SHP77 treated with DMSO at 0.1 percent for 48 hours (cell line): ENCODE data around the gene DAB2IP.
"Not testable (repeated sequence)": the region's sequence is repeated elsewhere in the genome, so short reads cannot be mapped to it uniquely, and the experiment has no call there.

Experiments used
- DNase-seq: peaks from one replicate; lab custom pipeline; 2025; lab: John Stamatoyannopoulos, UW

The DAB2IP gene

DNA sequence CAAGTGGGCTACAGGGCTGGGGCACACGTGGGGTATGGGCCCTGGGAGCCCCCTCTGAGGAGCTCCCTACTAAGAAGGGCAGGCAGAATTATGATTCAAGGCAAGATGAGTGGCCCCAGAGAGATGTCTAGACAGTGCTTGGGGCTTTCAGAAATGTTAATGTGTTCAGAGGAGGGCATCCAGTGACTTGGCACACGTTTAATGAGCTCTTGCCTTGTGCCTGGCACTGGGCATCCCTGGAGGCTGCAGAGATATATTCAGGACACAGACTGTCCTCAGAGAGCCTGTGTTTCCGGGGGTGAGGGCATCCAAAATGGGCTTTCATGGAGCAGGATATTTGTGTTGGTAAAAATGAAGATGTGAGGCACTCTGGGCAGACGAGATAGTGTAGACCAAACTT lies 25.4 kb upstream of the DAB2IP start:
- DNase-seq, result no peak

DNA sequence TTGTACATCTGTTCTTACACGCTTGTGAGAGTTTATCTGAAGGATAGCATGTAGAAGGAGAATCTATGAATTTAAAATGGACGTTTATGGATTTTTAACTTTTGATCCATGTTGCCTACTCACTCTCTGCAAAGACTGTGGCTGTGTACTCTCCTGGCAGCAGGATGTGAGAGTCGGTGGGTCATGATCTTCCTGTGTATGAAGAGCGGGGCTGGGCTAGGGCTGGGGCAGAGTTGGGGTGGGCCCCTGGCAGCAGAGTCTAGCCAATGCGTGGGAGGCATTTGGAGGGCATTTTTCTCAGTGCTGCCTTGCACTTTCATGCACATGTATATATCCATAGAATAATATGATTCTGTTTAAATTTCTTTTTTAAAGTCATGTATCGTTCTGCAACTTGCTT lies 24.0 kb upstream of the DAB2IP start:
- DNase-seq, result no peak

DNA sequence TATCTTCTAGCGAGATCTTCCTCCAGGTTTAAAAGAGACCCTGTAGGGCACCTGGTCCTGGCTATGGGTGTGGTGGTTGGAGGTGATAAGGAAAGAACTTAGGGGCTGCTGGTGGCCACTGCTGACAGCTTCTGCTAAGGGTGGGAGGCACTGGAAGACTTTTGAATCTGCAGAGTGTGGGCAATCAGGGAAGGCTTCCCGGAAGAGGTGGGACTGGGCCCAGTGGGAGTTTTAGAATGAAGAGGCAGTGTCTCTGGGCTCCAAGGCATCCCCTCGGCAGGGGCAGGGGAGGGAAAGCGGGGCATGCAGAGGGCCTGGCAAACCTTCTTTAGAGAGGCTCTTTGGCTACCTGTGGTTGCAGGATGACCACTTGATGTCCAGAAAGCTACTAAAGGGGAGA lies 23.0 kb upstream of the DAB2IP start:
- no peak for DNase-seq

DNA sequence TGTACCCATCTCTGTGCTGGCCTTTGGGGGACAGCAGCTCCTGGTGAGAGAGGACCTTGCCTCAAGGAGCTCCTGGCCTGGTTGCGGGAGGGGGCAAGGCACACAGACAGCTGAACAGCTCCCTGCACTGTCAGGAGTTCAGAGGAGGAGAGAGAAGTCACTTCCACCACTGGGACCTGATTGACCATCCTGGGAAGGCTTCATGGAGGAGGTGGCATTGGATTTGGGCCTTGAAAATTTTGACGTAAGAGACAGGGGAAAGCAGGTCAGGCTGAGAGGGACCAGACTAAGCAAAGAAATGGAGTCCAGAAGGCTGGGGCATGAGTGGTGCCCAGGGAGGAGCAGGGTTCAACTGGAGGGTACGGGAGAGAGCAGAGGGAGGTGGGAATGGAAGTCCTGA lies 20.3 kb upstream of the DAB2IP start:
- no peak for DNase-seq

DNA sequence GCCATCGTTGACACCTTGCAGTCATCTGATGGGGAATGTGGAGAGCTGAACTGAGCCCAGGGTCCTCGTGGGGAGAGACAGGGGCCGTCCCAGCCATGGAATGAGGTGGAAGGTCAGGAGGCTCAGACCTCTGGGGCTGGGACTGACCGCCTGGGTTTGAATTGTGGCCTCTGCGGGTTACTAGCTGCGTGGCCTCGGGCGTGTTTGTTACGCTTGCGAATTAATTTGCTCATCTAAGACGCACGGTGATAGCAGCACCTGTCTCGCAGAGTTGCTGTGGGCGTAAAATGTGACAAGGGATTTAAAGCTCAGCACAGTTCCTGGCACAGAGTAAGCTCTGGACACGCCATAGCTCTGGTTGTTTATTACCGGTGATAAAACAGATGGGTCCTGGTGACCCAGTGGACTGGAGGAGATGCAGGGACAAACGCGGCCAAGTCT lies 19.4 kb upstream of the DAB2IP start:
- DNase-seq, result no peak

DNA sequence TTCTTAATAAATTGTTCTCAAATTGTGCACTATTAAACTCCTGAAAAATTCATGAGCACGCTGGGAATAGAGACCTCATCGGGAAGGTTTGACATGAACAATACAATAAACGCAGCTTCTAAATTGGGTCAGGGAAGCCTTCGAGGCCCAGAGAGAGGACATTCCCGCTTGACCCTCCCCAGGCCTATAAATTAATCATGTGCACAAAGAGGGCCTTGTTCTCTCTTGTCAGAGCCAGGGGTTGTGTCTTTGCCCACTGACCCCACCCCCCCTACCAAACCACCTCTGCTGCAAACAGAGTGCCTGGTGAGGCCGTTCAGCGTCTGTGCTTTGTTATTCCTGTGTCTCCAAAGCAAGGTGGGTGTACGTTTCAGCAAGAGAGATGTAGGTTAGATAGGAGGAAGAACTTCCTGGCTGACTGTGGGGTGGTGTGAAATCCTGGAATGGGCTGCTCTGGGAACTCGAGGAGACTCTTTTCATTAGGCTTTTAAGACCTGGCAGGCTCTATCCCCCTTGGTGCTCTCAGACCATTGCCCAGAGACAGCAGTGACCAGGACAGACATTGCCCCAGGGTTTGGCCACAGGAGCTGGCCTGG lies 18.2 kb upstream of the DAB2IP start:
- DNase-seq, result no peak

DNA sequence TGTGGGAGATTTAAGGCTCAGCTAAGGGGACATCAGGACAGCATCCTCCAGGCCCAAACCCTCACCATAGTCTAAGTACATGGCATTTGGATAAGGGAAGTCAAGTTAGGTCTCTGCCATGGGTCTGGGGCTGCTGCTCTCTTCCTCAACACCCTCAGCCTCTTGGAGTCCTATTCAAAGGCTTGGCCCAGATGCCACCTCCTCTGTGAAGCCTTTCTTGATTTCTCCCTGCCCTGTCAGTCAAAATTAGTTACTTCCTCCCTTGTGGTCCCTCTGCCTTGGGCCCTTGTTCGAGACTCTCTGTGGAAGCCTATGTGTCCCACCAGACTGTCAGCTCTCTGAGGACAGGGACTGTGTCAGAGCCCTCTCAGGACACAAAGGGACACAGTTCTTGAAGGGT lies 17.7 kb upstream of the DAB2IP start:
- no peak for DNase-seq

DNA sequence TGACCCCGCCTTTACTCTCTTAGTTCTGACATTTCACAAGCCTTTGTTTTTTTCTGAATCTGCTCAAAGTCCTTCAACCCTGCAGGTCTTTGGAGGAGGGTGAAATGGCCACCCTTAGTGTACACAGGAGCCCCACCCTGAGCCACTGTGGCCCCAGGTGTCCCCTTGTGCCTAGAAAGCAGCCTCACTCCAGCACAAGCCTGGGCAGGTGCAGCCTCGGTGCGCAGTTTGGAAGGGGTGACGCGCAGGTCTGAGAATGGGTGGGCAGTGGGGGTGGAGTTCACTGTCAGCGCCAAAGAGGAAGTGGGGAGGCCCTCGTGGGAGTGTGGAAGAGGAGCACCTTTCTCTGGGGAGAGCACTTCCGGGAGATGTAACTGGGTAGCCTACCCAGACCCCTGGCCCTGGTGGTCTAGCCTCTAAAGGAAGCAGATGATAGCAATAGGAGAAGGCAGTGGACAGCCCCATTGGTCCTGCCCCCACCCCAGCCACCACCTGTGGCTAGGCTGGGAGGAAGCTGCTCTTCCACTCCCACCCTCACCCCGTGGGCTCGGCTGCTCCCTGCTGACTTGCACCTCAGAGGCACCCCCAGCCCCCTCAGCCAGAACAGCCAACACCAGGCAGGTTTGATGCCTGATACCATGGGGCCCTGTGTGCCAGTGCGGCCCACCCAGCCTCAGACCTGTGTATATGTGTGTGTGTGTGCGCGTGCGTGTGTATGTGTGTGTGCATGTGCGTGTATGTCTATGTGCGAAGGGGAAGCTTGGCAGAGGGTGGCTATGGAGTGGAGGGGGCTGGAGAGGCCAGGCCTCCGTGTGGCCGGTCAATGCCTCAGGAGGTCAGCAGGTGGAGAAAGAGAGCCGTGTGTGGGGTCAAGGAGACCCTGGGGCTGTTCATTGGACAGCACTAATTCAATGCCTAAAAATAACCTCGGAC lies 16.8 kb upstream of the DAB2IP start:
- peak; percentile 56 for DNase-seq

DNA sequence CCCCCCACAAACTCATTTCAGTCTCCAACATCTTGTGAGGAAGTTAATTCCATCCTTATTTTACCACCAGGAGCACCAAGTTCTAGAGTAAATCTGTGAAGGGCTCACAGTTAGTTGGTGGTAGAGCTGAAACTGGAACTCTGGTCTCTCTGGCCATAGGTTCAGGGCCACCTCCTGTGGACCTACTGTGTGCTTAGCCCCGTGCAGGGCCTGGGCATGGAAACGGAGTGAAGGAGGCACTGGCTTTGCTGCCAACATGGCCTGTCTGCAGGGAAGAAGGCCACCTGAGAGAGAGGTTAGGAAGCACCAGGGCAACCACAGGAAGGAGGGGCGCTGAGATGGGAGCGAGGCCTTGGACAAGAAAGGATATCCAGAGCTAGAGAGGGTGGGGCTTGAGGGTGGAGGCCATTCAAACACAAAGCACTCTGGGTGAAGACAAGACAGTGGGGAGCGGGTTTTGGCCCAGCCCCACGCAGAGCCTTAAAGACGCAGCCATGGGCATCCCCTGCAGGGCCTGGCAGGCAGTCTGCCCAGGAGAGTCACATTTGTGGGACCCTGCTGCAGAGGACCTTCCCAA lies 16.0 kb upstream of the DAB2IP start:
- no peak for DNase-seq

DNA sequence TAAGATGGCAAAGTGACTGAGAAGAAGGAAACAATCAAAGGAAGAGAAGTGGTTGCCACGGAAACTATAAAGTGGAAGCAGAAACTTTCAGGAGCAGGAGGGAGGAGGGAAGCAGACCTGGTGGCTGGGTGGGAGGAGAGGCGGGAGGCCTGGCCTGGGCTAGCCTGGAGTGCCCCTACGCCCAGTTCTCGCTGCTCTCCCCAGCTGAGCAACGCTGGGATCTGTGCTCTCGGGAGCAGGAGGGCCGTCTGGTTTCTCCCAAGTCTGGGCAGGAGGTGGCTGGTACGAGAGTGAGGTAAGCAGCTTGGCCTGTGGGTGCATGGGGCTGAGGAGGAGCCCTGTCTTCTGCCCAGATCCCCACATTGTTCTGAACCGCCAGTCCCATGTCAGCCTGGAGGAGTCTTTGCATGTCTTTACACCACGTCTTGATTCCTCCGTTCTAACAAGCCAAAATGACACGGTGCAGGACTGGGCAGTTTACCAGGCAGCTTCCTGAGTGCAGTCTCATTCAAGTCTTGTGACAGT lies 15.0 kb upstream of the DAB2IP start:
- DNase-seq, result no peak

DNA sequence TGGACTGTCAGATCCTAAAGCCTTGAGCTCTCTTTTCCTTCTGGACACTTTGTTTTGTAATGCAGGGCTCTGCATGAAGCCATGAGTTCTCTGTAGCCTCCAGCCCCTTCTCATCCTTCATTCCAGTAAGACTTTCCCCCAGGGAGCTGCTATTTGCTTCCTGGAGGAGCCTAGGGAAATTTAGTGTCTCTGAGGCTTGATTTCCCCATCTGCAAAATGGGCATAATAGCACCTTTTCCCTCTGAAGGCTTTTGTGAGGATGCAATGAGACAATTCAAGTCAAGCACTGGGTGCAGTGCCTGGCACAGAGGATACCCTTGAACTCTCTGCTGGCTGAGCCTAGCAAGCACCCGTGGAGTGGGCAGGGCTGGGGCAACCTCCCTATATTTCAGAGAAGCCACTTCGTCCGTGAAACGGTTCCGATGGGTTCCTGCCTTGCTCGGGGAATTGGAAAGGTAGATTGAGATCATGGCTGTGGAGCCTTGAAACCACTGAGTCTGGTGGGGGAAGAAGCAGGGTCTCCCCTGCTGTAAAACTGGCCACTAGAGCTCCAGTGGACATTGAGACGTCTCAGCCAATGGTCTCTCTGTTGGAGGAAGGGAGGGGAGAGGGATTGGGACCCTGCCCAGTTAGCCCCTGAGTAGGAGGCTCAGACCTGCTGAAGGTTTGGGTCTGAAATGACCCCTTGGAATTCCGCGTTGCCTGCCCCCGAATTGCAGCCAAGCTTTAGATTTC lies 14.3 kb upstream of the DAB2IP start:
- no peak for DNase-seq

DNA sequence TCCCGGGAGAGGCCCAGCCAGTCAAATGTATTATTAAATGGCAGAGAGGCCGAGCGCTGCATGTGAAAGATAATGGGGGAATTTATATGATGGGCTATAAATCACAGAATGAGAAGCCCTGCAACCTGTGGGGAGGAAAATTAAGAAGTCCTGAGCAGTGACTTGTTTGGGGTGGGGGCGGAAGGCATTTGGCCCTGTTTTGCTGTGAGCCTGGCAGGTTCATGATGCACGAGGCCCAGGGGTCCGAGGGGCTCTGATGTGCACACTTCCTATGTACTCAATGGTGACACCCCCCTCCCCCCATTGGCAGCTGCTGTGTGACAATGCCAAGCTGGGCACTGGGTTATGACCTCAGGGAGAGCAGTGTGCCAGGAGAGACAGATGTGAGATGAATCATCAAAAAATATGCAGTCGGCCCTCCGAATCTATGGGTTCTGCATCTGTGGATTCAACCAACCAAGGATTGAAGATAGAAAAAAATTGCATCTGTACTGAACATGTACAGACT lies 13.7 kb upstream of the DAB2IP start:
- peak; percentile 43 for DNase-seq

DNA sequence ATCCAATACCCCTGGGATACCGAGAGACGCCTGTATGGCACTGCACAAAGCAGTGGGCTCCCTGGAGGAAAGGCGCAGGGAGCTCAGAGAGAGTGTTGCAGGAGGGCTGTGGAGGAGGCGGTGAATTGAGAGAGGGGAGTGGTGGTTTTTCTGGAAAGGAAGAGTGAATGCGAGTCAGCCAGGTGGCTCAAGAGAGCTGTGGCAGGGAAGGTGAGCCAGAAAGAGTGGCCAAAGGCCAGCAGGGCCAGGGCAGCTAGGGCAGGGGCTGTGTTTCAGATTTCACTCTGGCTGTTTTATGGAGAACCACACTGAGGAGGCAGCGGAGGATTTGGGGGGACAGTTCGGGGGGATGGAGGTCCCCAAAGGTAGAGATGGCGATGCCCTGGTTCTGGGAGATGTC lies 13.0 kb upstream of the DAB2IP start:
- no peak for DNase-seq

DNA sequence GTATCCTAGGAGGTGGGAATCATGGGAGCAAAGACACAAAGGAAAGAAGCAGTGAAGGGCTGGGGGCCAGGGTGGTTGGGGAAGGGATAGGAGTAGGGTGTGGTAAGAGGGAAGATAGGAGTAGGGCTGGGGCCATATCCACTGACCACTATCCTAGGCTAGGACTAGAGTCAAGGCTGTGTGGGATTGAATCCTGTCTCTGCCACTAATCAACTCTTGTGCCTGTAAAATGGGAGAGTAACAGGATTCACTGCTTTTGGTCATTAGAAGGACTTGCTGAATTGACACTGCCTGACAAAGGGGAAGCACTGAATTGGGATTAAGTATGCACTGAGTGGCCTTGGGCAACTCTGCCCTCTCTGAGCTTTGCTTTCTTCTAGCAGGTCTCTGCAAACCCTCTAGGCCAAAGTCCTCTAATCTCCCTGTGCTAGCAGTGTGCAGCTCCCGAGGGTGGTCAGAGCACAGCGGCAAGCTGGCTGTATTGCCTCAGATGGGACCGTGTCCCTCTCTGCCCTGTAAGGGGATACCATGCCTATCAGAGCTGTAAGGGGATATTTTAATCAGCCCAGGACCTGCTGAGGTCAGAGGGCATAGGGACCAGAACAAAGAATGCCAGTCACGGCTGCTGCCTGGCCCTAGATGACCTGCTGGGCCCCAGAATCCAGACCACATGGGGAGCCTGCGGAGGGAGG lies 12.4 kb upstream of the DAB2IP start:
- no peak for DNase-seq

DNA sequence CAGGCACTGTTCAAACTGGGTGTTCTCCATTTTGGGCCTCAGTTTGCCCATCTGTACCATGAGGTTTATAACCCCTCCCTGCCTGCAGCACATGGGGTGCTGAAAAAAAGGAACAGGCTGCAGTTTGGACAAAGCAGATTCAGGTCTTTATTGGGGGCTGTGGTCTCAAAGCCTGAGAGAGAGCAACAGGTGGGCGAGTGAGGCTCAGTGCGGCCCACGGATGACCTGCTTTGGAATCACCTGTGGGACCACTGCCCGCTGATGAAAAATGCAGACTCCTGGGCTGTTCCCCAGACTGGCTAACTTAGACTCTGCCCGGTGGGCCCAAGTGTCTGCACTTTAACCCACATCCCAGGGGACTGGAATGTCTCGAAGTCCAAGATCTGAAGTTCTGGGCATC lies 11.8 kb upstream of the DAB2IP start:
- no peak for DNase-seq

DNA sequence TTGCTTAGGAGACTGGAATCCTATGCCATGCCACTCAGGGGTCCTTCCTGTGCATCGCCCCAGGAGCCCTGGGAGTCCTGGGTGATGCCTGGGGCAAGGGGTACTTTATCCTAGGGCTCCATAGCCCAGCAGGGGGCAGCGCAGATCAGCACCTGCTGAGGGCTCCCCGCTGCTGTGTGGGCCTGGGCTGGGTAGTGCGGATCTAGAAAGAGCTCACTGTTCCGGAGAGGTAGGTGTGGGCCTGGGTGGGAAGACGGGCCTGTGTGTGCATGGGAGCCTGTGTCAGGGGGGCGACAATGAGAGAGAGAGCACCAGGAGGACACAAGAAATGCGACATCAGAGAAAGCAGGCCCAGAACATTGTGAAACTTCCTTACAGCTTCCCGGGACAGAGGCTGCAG lies 11.4 kb upstream of the DAB2IP start:
- no peak for DNase-seq

DNA sequence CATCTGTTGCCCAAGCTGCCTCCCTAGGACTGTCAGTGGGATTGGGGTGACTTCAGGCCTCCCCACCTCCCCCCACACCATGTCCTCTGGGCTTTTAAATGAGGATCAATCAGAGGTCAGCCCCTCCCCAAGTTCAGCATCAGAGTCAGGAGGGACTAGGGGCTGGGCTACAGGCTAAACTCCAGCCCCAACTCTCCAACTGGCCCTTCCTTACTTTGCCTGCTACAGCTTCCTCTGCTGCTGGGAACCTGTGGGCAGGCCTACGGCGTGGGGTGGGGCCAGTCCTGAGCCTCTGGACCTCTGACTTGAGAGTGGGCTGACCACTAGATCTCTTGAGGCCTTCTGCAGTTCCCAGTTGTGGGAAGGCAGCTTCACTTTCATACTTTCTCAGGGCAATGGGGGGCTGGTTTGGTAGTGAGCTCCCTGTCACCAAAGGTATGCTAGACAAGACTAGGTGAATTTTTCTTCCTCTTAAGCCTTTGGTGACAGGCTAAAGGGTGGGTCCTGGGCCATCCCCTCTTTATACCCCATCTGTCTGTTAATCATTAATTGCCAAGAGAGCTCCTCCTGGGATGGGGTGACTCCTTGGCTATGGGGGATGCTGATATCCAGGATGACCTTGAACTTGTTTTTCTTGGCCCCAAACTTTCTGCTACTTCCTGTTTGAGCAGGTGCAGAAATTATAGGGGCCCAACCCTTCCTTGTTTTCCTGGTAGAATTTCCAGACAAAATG lies 10.8 kb upstream of the DAB2IP start:
- DNase-seq, result no peak

DNA sequence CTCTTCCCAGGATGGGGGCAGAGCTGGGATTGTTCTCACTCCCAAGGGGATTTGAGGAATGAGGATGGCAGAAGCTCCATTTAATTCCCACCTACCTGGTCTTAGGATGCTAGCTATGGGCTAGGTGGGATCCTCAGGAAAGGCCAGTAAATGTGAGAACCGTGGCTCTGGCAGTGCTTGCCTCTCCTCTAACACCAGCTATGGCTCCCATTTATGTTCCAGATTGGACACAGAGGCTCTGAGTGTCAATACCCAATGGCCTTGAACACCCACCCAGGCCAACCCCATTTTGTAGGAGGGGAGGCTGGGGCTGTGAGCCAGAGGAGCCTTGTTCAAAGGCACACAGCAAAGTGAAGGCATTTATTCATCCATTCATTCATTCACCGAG lies 10.2 kb upstream of the DAB2IP start:
- no peak for DNase-seq

DNA sequence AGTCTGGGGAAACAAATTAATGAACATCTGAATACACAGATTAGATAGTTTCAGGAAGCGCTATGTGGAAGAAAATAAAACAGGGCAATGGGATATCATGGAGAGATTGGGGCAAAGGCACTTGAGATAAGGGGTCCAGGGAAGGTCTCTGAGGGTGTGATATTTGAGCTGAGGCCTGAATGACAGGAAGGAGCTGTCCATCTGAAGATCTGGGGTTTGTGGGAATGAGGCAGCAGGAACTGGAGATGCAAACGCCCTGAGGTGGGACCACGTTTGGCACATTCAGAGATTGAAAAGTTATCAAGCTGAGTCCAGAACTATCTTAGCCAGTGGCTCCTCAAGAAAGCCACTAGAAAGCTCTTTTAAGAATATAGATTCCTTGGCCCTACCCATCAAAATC lies 8.7 kb upstream of the DAB2IP start:
- DNase-seq, result no peak

DNA sequence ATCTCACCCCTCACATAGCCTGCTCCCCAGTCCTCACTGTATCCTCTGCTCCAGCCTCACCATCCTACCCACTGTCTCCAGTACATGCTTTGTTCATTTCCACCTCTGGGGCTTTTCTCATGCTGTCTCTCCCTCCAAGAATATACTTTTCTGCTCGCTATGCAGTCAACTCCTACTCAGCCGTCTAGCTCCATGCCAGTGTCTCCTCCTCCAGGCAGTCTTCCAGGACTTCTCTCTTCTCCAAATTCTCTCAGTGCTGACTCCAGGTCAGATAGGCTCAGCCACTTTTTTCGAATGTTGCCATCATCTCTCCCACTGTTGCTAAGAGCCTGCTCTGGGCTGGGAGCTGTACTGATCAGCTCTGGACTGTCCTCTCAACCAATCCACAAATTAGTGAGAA lies 8.0 kb upstream of the DAB2IP start:
- no peak for DNase-seq

DNA sequence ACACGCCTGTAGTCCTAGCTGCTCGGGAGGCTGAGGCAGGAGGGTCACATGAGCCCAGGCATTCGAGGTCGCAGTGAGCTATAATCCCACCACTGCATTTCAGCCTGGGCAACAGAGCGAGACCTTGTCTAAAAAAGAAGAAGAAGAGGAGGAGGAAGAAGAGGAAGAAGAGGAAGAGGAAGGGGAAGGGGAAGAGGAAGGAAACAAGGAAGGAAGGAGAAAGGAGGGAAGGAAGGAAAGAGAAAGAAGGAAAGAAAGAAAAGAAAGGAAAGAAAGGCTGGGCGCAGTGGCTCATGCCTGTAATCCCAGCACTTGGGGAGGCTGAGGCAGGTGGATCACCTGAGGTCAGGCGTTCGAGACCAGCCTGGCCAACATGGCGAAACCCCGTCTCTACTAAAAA lies 7.4 kb upstream of the DAB2IP start:
- not testable (repeated sequence) for DNase-seq
